Activated CD8-positive, alpha-beta T cell treated with anti-CD3 and anti-CD28 coated beads, Interleukin-2, amount 10 ng/mL, durations not matched to agents 7 days and 5 days (primary cell): Measurements from ENCODE around the gene IMMP2L. TPM values are rescaled to one million over a fixed set of nuclear protein-coding genes. Genes with fewer than 3 reads are reported as not detected.

Experiments
- ATAC-seq: fragments of 150-1000 bp; cut with Tn5 transposase; one replicate; pipeline ENCODE4 v1.10.0; 2021; ENCODE audit warnings: moderate library complexity
- CTCF ChIA-PET: fragments of 350-600 bp; sonication (Branson Sonifier 250); formaldehyde crosslinking; loops from one replicate; lab custom pipeline; 2021; ENCODE audit warnings: antibody characterized with exemption; lab: Charles Lee
- POLR2A ChIA-PET: fragments of 350-600 bp; sonication (Branson Sonifier 250); formaldehyde crosslinking; loops from one replicate; lab custom pipeline; 2021; ENCODE audit warnings: antibody characterized with exemption; lab: Charles Lee
- DNase-seq: peaks from one replicate; pipeline ENCODE4 v3.0.0-alpha.2; 2020
- H3K27ac Mint-ChIP-seq: one replicate; pipeline ENCODE4 v1.8.0; 2021; ENCODE audit warnings: mild to moderate bottlenecking, mixed read lengths
- H3K27me3 Mint-ChIP-seq: one replicate; pipeline ENCODE4 v1.8.0; 2021; ENCODE audit warnings: low read depth, mixed read lengths
- H3K36me3 Mint-ChIP-seq: one replicate; pipeline ENCODE4 v1.8.0; 2021; ENCODE audit warnings: low read depth, mixed read lengths
- H3K4me1 Mint-ChIP-seq: one replicate; pipeline ENCODE4 v1.8.0; 2021; ENCODE audit warnings: low read depth, mixed read lengths
- H3K4me3 Mint-ChIP-seq: one replicate; pipeline ENCODE4 v1.8.0; 2021; ENCODE audit warnings: mild to moderate bottlenecking, mixed read lengths
- H3K9me3 Mint-ChIP-seq: one replicate; pipeline ENCODE4 v1.8.0; 2022; ENCODE audit warnings: mixed read lengths; ENCODE audit not compliant: insufficient read depth
- total RNA-seq, 2 experiments: library from RNA; stranded (reverse); gene quantifications; one replicate each; pipeline ENCODE4 v1.2.3, GENCODE V29; 2021

IMMP2L gene
- total RNA-seq, 2 experiments from 2014 or later, result 7.1 to 9.7 TPM

DNA sequence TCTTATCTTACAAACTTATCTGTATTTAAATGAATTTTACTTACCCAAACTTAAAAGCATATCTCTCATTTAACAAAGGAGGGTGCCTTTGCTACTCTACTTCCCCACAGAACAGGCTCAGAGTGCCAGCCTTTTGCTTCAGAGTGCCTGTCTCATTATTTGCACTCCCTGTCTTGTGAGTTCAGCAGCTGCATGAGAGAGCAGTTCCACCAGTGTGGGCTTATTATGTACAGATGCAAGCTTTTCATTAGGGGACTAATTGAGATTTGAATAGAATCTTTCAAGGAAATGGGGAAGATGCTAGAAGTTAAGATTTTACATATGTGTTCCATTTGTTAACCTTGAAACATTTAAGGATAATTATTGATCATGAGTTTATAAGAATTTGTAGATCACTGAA, 781.6 kb downstream of the IMMP2L start:
- Mint-ChIP-seq H3K27ac (no peak overlapping the region), H3K4me3 (no peak overlapping the region), H3K36me3 (no peaks in the 10 kb centered on the region), H3K27me3 (no peaks in the 10 kb centered on the region), H3K4me1 (no peaks in the 10 kb centered on the region), H3K9me3 (no peaks in the 10 kb centered on the region)
- CTCF ChIA-PET, result interaction anchor here (0.6 kb wide), 1 partner anchor 464 kb away, joined by 3 read pairs; no protein-coding TSS in a partner anchor
- POLR2A ChIA-PET, result no interaction called here
- DNase-seq (no peak), ATAC-seq (no peak)

GRCh38 chr7:110779339-110779738, 783.0 kb downstream of the IMMP2L start:
- Mint-ChIP-seq H3K36me3 (no peaks in the 10 kb centered on the region), H3K27me3 (no peaks in the 10 kb centered on the region), H3K4me1 (no peaks in the 10 kb centered on the region), H3K27ac (no peak overlapping the region), H3K9me3 (no peaks in the 10 kb centered on the region), H3K4me3 (no peak overlapping the region)
- ATAC-seq (no peak), DNase-seq (no peak)
- POLR2A ChIA-PET, result no interaction called here
- CTCF ChIA-PET, result interaction anchor here (1.5 kb wide), 1 partner anchor 17 kb away, joined by 4 read pairs; no protein-coding TSS in a partner anchor

- ATAC-seq, result no peak
- H3K27ac Mint-ChIP-seq, result no peak overlapping the region
- no peak for DNase-seq
- no peak overlapping the region for H3K4me3 Mint-ChIP-seq
- no peaks in the 10 kb centered on the region for H3K27me3 Mint-ChIP-seq
- H3K9me3 Mint-ChIP-seq, result no peaks in the 10 kb centered on the region
- POLR2A ChIA-PET, result no interaction called here
- H3K4me1 Mint-ChIP-seq, result peaks cover 12% of the 10 kb centered on the region
- no peaks in the 10 kb centered on the region for H3K36me3 Mint-ChIP-seq
- CTCF ChIA-PET, result no interaction called here
Observed at GRCh38 chr7:110775046-110775445, 787.2 kb downstream of the IMMP2L start.

- DNase-seq (no peak), ATAC-seq (no peak)
- H3K4me1 Mint-ChIP-seq, result peaks cover 12% of the 10 kb centered on the region
- no peaks in the 10 kb centered on the region for H3K36me3 Mint-ChIP-seq
- no peak overlapping the region for H3K4me3 Mint-ChIP-seq
- no peaks in the 10 kb centered on the region for H3K9me3 Mint-ChIP-seq
- H3K27me3 Mint-ChIP-seq, result no peaks in the 10 kb centered on the region
- H3K27ac Mint-ChIP-seq, result no peak overlapping the region
- POLR2A ChIA-PET, result no interaction called here
- CTCF ChIA-PET, result no interaction called here
Observed at GRCh38 chr7:110774071-110774470, 788.2 kb downstream of the IMMP2L start.

- Mint-ChIP-seq H3K4me1 (peaks cover 12% of the 10 kb centered on the region), H3K9me3 (no peaks in the 10 kb centered on the region), H3K36me3 (no peaks in the 10 kb centered on the region), H3K27ac (no peak overlapping the region), H3K27me3 (no peaks in the 10 kb centered on the region), H3K4me3 (no peak overlapping the region)
- no peak for ATAC-seq
- POLR2A ChIA-PET, result no interaction called here
- CTCF ChIA-PET, result interaction anchor here (1.1 kb wide), 1 partner anchor 12 kb away, joined by 3 read pairs; no protein-coding TSS in a partner anchor
- DNase-seq, result no peak
Observed at GRCh38 chr7:110772615-110773014, 789.7 kb downstream of the IMMP2L start.

- DNase-seq (no peak), ATAC-seq (no peak)
- H3K4me3 Mint-ChIP-seq, result no peak overlapping the region
- H3K27ac Mint-ChIP-seq, result no peak overlapping the region
- H3K4me1 Mint-ChIP-seq, result peaks cover 12% of the 10 kb centered on the region
- no peaks in the 10 kb centered on the region for H3K36me3 Mint-ChIP-seq
- POLR2A ChIA-PET, result interaction anchor here (1.1 kb wide), 1 partner anchor 206 kb away, joined by 3 read pairs; no protein-coding TSS in a partner anchor
- H3K9me3 Mint-ChIP-seq, result no peaks in the 10 kb centered on the region
- no peaks in the 10 kb centered on the region for H3K27me3 Mint-ChIP-seq
- CTCF ChIA-PET, result interaction anchor here (1.1 kb wide), 1 partner anchor 12 kb away, joined by 3 read pairs; no protein-coding TSS in a partner anchor
Observed at GRCh38 chr7:110771717-110772116, 790.6 kb downstream of the IMMP2L start.

DNA sequence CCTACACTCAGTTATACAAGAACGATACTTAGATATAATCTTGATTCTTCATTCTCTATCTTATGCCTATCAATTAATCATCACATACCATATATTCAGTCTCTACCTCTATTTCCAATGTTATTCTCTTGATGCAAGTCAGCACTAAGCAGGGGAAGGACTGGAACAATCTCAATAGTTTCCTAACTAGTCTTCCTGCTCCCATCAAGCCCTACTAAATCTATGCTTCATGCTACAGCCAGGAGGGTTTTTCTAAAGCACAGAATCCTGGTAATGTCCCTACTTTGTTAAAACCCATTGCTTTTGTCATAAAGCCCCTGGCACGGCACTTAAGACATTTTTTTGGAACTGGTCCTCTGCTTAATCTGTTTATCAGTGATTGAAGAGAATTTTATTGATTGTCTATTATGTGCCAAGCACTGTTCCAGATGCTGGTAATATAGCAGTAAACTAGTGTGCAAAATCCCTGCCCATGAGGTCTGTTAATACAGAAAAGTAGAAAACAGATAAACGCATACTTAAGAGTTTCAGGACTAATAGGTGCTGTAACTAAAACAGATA, 794.7 kb downstream of the IMMP2L start:
- Mint-ChIP-seq H3K27ac (no peak overlapping the region), H3K27me3 (no peaks in the 10 kb centered on the region), H3K36me3 (no peaks in the 10 kb centered on the region), H3K9me3 (no peaks in the 10 kb centered on the region), H3K4me1 (peaks cover 12% of the 10 kb centered on the region), H3K4me3 (no peak overlapping the region)
- POLR2A ChIA-PET, result no interaction called here
- DNase-seq, result no peak
- CTCF ChIA-PET, result no interaction called here
- no peak for ATAC-seq

DNA sequence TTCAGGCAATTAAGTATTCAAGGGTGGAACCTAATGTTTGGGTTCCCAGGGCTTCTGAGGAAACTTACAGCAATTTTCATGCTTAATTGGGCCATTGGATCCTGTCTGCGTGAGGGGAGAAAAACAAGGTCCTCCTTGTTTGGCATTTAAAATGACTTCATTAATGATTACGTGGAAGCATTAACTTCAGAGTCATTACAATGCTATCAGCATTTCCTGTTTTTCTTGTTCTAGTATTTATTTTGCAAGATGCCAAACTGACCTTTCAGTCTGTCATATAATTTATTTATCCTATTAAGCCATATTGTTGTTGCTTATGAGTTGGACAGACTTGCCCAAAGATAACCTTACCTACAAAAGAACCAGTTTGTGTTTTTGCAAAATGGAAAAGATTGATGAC, 795.4 kb downstream of the IMMP2L start:
- H3K9me3 Mint-ChIP-seq, result no peaks in the 10 kb centered on the region
- H3K36me3 Mint-ChIP-seq, result no peaks in the 10 kb centered on the region
- ChIA-PET POLR2A (no interaction called here), CTCF (no interaction called here)
- DNase-seq (no peak), ATAC-seq (no peak)
- H3K4me1 Mint-ChIP-seq, result peaks cover 8% of the 10 kb centered on the region
- no peak overlapping the region for H3K27ac Mint-ChIP-seq
- no peak overlapping the region for H3K4me3 Mint-ChIP-seq
- H3K27me3 Mint-ChIP-seq, result no peaks in the 10 kb centered on the region

DNA sequence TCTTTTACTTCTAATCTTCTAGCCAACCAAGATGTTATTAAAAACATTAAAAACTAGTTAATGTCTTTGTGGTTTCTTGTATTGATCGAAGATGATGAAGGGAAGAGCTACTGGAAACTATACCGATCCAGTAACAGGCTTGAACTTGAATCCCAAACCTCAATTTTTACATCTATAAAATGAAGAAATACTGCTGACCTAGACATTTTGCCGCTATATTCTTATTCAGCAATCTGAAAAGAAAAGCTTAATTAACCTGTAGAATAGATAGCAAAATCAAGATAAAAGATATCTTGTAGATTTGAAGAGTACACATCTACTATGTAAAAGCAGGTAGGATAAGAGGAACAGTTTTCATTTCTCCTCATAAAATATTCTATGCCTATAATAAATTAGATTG, 797.4 kb downstream of the IMMP2L start:
- no peak overlapping the region for H3K4me3 Mint-ChIP-seq
- H3K4me1 Mint-ChIP-seq, result no peaks in the 10 kb centered on the region
- H3K27me3 Mint-ChIP-seq, result no peaks in the 10 kb centered on the region
- CTCF ChIA-PET, result no interaction called here
- POLR2A ChIA-PET, result no interaction called here
- H3K9me3 Mint-ChIP-seq, result no peaks in the 10 kb centered on the region
- DNase-seq, result no peak
- no peak overlapping the region for H3K27ac Mint-ChIP-seq
- no peaks in the 10 kb centered on the region for H3K36me3 Mint-ChIP-seq
- no peak for ATAC-seq

DNA sequence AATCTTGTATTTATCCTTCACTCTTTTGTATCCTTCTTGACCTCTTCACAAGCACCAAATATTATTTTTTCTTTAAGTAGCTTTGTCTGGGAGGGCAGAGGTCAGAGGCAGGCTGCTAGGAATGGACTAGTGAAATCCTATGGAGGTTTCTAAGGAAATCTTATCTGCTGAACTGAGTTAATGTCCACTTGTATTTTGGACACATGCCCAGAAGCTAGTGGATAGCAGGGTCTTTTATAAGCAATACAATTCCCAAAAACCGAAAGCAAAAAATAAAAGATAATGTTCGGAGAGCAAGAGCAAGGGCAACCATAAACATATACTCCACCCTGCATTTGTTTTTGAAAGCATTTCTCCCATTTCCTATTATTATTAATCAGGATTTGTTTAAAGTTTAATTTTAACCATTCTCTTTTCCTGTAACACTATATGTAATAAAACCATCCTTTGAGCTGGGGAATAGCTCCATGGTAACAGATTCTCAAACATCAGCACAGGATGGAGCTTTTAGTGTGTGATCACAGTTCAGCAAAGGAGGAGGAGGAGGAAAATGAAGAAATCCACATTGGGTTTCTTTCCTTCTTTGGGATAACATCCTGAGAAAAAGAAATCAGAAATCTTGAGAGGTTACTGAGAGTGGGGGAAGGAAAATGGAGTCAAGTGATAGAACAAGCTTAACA, 799.6 kb downstream of the IMMP2L start:
- POLR2A ChIA-PET, result no interaction called here
- Mint-ChIP-seq H3K36me3 (no peaks in the 10 kb centered on the region), H3K27me3 (no peaks in the 10 kb centered on the region), H3K27ac (no peak overlapping the region), H3K4me1 (no peaks in the 10 kb centered on the region), H3K9me3 (no peaks in the 10 kb centered on the region), H3K4me3 (no peak overlapping the region)
- DNase-seq (no peak), ATAC-seq (no peak)
- CTCF ChIA-PET, result interaction anchor here (1.2 kb wide), 2 partner anchors 14 to 16 kb away, joined by 3 to 4 read pairs; no protein-coding TSS in a partner anchor

DNA sequence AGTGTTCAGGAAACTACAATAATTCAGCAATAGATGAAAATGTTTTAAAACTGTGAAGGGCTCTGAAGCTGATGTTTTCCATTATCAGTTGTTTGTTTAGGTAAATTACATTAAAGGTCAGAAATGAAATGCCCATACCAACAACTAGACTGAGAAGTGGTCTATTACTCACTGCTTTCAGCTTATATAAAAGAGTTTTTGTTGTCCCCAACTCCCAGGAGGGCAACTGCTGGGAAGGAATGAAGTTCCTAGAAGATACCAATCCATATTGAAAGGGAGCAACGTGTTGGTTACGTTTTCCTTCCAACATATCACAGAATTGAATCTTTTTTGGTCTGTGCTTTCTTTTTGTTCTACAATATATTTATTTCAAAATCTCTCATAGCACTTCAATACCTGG, 802.0 kb downstream of the IMMP2L start:
- H3K27ac Mint-ChIP-seq, result no peak overlapping the region
- H3K4me1 Mint-ChIP-seq, result no peaks in the 10 kb centered on the region
- H3K9me3 Mint-ChIP-seq, result no peaks in the 10 kb centered on the region
- ATAC-seq (no peak), DNase-seq (no peak)
- no peak overlapping the region for H3K4me3 Mint-ChIP-seq
- H3K27me3 Mint-ChIP-seq, result no peaks in the 10 kb centered on the region
- CTCF ChIA-PET, result interaction anchor here (1.0 kb wide), 2 partner anchors 12 to 18 kb away, joined by 3 read pairs; no protein-coding TSS in a partner anchor
- no peaks in the 10 kb centered on the region for H3K36me3 Mint-ChIP-seq
- POLR2A ChIA-PET, result no interaction called here

DNA sequence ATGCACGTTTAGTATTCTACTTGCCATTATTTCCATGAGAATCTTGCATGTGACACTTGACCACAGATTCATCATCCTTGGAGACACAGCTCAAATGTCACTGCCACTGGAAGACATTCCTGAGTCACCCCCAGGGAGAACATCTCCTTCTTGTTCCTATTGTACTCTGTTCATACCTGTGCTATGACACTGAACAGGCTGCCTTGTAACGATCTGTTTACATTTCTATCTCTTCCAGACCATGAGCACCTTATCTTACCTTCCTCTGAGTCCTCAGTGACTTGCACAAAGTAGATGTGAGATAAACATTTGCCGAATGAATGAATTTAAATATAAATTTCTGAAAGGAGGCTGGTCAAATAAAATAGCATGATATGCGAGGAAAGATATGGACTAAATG, 803.2 kb downstream of the IMMP2L start:
- H3K4me3 Mint-ChIP-seq, result no peak overlapping the region
- no peak overlapping the region for H3K27ac Mint-ChIP-seq
- no peaks in the 10 kb centered on the region for H3K4me1 Mint-ChIP-seq
- ATAC-seq (no peak), DNase-seq (no peak)
- no peaks in the 10 kb centered on the region for H3K9me3 Mint-ChIP-seq
- POLR2A ChIA-PET, result no interaction called here
- CTCF ChIA-PET, result no interaction called here
- no peaks in the 10 kb centered on the region for H3K27me3 Mint-ChIP-seq
- no peaks in the 10 kb centered on the region for H3K36me3 Mint-ChIP-seq
